Renal cortical epithelial cell (primary cell): ENCODE results near the gene SUOX. TPM values are rescaled to one million over a fixed set of nuclear protein-coding genes. Genes with fewer than 3 reads are reported as not detected.

ENCODE experiments used
- DNase-seq: peaks from one replicate; pipeline ENCODE4 v3.0.0-alpha.2; 2011; ENCODE audit warnings: low read depth
- total RNA-seq: library from RNA; depleted of rRNA; stranded (reverse); fragments of >200 nt; gene quantifications from 2 replicates; pipeline ENCODE4 v1.2.3, GENCODE V29; 2014

The SUOX gene
- 9.6 and 17.2 TPM in 2 replicates for total RNA-seq

GRCh38 chr12:55996715-55997534 lies at the start of gene SUOX:
Gene SUOX (plus strand): TSS chr12:55997276. CDS start chr12:56002222, 4,946 bp downstream.
- peak; percentile 96 for DNase-seq

GRCh38 chr12:55955344-55955743 lies 41.7 kb upstream of the SUOX start:
- DNase-seq, result no peak

GRCh38 chr12:55955800-55956508 lies 41.1 kb upstream of the SUOX start:
- DNase-seq, result peak; percentile 83

- DNase-seq, result no peak
Observed at GRCh38 chr12:55957106-55957859, 39.8 kb upstream of the SUOX start.

GRCh38 chr12:55963760-55964159 lies 33.3 kb upstream of the SUOX start:
- no peak for DNase-seq

GRCh38 chr12:55965240-55965639 lies 31.8 kb upstream of the SUOX start:
- DNase-seq, result no peak

- no peak for DNase-seq
Observed at GRCh38 chr12:55965941-55966407, 31.1 kb upstream of the SUOX start, which contains the start of gene PMEL. Gene PMEL (minus strand): TSS chr12:55966042. CDS start chr12:55966011, 31 bp downstream.

- DNase-seq, result peak; percentile 64
Observed at GRCh38 chr12:55966408-55967281, 30.4 kb upstream of the SUOX start, which contains the start of gene CDK2. Gene CDK2 (plus strand): TSS chr12:55966830. CDS start chr12:55967009, 179 bp downstream.

- DNase-seq, result no peak
Observed at GRCh38 chr12:55969356-55969755, 27.7 kb upstream of the SUOX start.

GRCh38 chr12:55970775-55971174 lies 26.3 kb upstream of the SUOX start:
- DNase-seq, result no peak

GRCh38 chr12:55972042-55972441 lies 25.0 kb upstream of the SUOX start:
- DNase-seq, result peak; percentile 90

GRCh38 chr12:55972456-55972855 lies 24.6 kb upstream of the SUOX start:
- DNase-seq, result no peak

GRCh38 chr12:55972911-55973598 lies 24.0 kb upstream of the SUOX start:
- no peak for DNase-seq

GRCh38 chr12:55973599-55974307 lies 23.3 kb upstream of the SUOX start, which contains the start of gene RAB5B:
Gene RAB5B (plus strand): TSS chr12:55974078. CDS start chr12:55986961, 12,883 bp downstream.
- DNase-seq, result peak; percentile 100

GRCh38 chr12:55974308-55974730 lies 22.8 kb upstream of the SUOX start:
- peak; percentile 58 for DNase-seq

GRCh38 chr12:55978393-55978792 lies 18.7 kb upstream of the SUOX start:
- no peak for DNase-seq

- DNase-seq, result no peak
Observed at GRCh38 chr12:55979069-55979468, 18.0 kb upstream of the SUOX start.

- DNase-seq, result peak; percentile 65
Observed at GRCh38 chr12:55981882-55982281, 15.2 kb upstream of the SUOX start.

- DNase-seq, result peak; percentile 81
Observed at GRCh38 chr12:55982319-55982936, 14.6 kb upstream of the SUOX start.
